SK-N-SH (cell line): ENCODE measurements around the gene UBXN2A. TPM values are rescaled to one million over a fixed set of nuclear protein-coding genes. Genes with fewer than 3 reads are reported as not detected.

Experiments used
- CTCF ChIA-PET: fragments of 300-600, 350-600 bp; formaldehyde crosslinking; extraction: SDS; loops from one replicate; lab custom pipeline; 2021; lab: Yijun Ruan, JAX
- POLR2A ChIA-PET: fragments of 350-600 bp; sonication (Branson Sonifier 250); formaldehyde crosslinking; extraction: SDS; loops from one replicate; lab custom pipeline; 2020; ENCODE audit warnings: antibody characterized with exemption, inconsistent platforms; lab: Yijun Ruan, JAX
- DNase-seq: peaks from one replicate; pipeline ENCODE4 v3.0.0; 2012
- H2AFZ ChIP-seq: fragments of 200-600 bp; sonication (generic); 2 replicates; pipeline ENCODE4 v1.8.1; 2016; ENCODE audit warnings: antibody characterized with exemption, mild to moderate bottlenecking, low read depth
- H3F3A ChIP-seq: fragments of 200-600 bp; sonication (generic); replicated peaks from 2 replicates; pipeline ENCODE3; 2016; ENCODE audit warnings: antibody characterized with exemption, mild to moderate bottlenecking; ENCODE audit not compliant: insufficient read depth
- H3K27ac ChIP-seq, 2 experiments: fragments of 200-500 bp in 1 of 2; fragments of 200-600 bp in 1 of 2; sonication (Bioruptor generic) in 1 of 2; sonication (generic), shearing (Covaris generic) in 1 of 2; 2 replicates each; pipeline versions ENCODE4 v1.5.1 to v1.6.1; 2014 to 2016; ENCODE audit warnings: low read depth in 2 of 2, inconsistent platforms in 1 of 2, low read length in 1 of 2, mild to moderate bottlenecking in 1 of 2, mixed read lengths in 1 of 2
- H3K27me3 ChIP-seq: fragments of 200-600 bp; sonication (generic), shearing (Covaris generic); 2 replicates; pipeline ENCODE4 v1.6.1; 2016; ENCODE audit warnings: mixed run types; ENCODE audit not compliant: insufficient read depth
- H3K36me3 ChIP-seq, 2 experiments: fragments of 200-500 bp in 1 of 2; fragments of 200-600 bp in 1 of 2; sonication (Bioruptor generic) in 1 of 2; sonication (generic) in 1 of 2; replicated peaks in 1 of 2; 2 replicates each; pipeline versions ENCODE3 to v1.5.1; 2014 to 2016; ENCODE audit warnings: low read length in 1 of 2, mild to moderate bottlenecking in 1 of 2; ENCODE audit not compliant: insufficient read depth in 2 of 2, control insufficient read depth in 1 of 2
- H3K4me1 ChIP-seq, 2 experiments: fragments of 200-500 bp in 1 of 2; fragments of 200-600 bp in 1 of 2; sonication (Bioruptor generic) in 1 of 2; sonication (generic), shearing (Covaris generic) in 1 of 2; 2 replicates each; pipeline versions ENCODE4 v1.5.1 to v1.6.1; 2014 to 2016; ENCODE audit warnings: low read depth in 1 of 2, low read length in 1 of 2, mixed run types in 1 of 2; ENCODE audit not compliant: insufficient read depth in 2 of 2, control insufficient read depth in 1 of 2
- H3K4me2 ChIP-seq: fragments of 200-600 bp; sonication (generic), shearing (Covaris generic); 2 replicates; pipeline ENCODE4 v1.6.1; 2017; ENCODE audit warnings: mixed run types
- H3K4me3 ChIP-seq, 2 experiments: fragments of 200-500 bp in 1 of 2; fragments of 200-600 bp in 1 of 2; sonication (Bioruptor generic) in 1 of 2; sonication (generic), shearing (Covaris generic) in 1 of 2; 2 replicates each; pipeline versions ENCODE4 v1.5.1 to v1.8.1; 2014 to 2016; ENCODE audit warnings: low read depth in 2 of 2, inconsistent platforms in 1 of 2, low read length in 1 of 2, mild to moderate bottlenecking in 1 of 2, mixed read lengths in 1 of 2, moderate library complexity in 1 of 2
- H3K79me2 ChIP-seq: fragments of 200-600 bp; sonication (generic); 2 replicates; pipeline ENCODE4 v1.8.1; 2017; ENCODE audit warnings: mild to moderate bottlenecking; ENCODE audit not compliant: insufficient read depth
- H3K9ac ChIP-seq: fragments of 200-600 bp; sonication (generic); 2 replicates; pipeline ENCODE4 v1.6.1; 2017; ENCODE audit warnings: mixed run types
- H3K9me2 ChIP-seq: fragments of 200-600 bp; sonication (generic); 2 replicates; pipeline ENCODE4 v1.6.1; 2017; ENCODE audit warnings: mixed run types
- H3K9me3 ChIP-seq: fragments of 200-600 bp; sonication (generic); 2 replicates; pipeline ENCODE4 v1.6.1; 2017; ENCODE audit warnings: mixed run types, mild to moderate bottlenecking, moderate library complexity
- H4K20me1 ChIP-seq: fragments of 200-600 bp; sonication (generic); 2 replicates; pipeline ENCODE4 v1.6.1; 2017; ENCODE audit warnings: mild to moderate bottlenecking, mixed run types; ENCODE audit not compliant: insufficient read depth
- EP300 ChIP-seq, 2 experiments: IDR thresholded peaks; 2 replicates each; pipeline versions ENCODE4 v1.4.0 to v1.6.1; 2012; ENCODE audit warnings: borderline replicate concordance in 1 of 2, low read depth in 1 of 2, low read length in 1 of 2
- FOXJ3 ChIP-seq: sonication (generic); formaldehyde crosslinking; IDR thresholded peaks from 2 replicates; pipeline ENCODE4 v1.5.1; 2020; ENCODE audit warnings: mild to moderate bottlenecking, missing genetic modification reagents
- FOXM1 ChIP-seq: IDR thresholded peaks from 2 replicates; pipeline ENCODE4 v1.4.0; 2012; ENCODE audit warnings: low read depth, mild to moderate bottlenecking
- GATA2 ChIP-seq: sonication (generic); formaldehyde crosslinking; IDR thresholded peaks from 2 replicates; pipeline ENCODE4 v1.5.0; 2020; ENCODE audit warnings: mild to moderate bottlenecking, missing genetic modification reagents
- MXI1 ChIP-seq: IDR thresholded peaks from 2 replicates; pipeline ENCODE4 v1.6.1; 2012; ENCODE audit warnings: mild to moderate bottlenecking, low read depth, low read length, improper control_type of control experiment
- POLR2AphosphoS5 ChIP-seq: IDR thresholded peaks from 2 replicates; pipeline ENCODE4 v1.6.1; 2012; ENCODE audit warnings: low read depth, low read length
- SIN3A ChIP-seq: IDR thresholded peaks from 2 replicates; pipeline ENCODE4 v1.6.1; 2012; ENCODE audit warnings: low read depth, mild to moderate bottlenecking, low read length, moderate library complexity, borderline replicate concordance
- TAF1 ChIP-seq: IDR thresholded peaks from 2 replicates; pipeline ENCODE4 v1.6.1; 2012; ENCODE audit warnings: low read depth, mild to moderate bottlenecking, low read length, moderate library complexity, borderline replicate concordance
- TEAD4 ChIP-seq: IDR thresholded peaks from 2 replicates; pipeline ENCODE4 v1.4.0; 2012; ENCODE audit warnings: mild to moderate bottlenecking, borderline replicate concordance; ENCODE audit not compliant: insufficient read depth
- YY1 ChIP-seq: IDR thresholded peaks from 2 replicates; pipeline ENCODE4 v1.4.0; 2012; ENCODE audit warnings: low read depth, mild to moderate bottlenecking
- ZBTB33 ChIP-seq: IDR thresholded peaks from 2 replicates; pipeline ENCODE4 v1.4.0; 2012; ENCODE audit warnings: low read depth, borderline replicate concordance
- WGBS: methylation state at CpG from one replicate; pipeline ENCODE4 v1.1.6; 2017; ENCODE audit warnings: low lambda C conversion rate; 5-methylcytosine and 5-hydroxymethylcytosine counted together
- polyA plus RNA-seq, 3 experiments: library from polyadenylated mRNA; depleted of rRNA; stranded (reverse); fragments of >200 nt; gene quantifications; 2 replicates each; pipeline ENCODE4 v1.2.3, GENCODE V29; 2012
- TF ChIP-seq, protein P1 (sequence below): IDR thresholded peaks from 2 replicates; pipeline ENCODE4 v1.6.1; 2012; ENCODE audit warnings: mild to moderate bottlenecking, low read depth, low read length, moderate library complexity

The UBXN2A gene
- polyA plus RNA-seq, 1 of the 3 experiments (the other 2 are of a cell fraction): 5.8 TPM

DNA sequence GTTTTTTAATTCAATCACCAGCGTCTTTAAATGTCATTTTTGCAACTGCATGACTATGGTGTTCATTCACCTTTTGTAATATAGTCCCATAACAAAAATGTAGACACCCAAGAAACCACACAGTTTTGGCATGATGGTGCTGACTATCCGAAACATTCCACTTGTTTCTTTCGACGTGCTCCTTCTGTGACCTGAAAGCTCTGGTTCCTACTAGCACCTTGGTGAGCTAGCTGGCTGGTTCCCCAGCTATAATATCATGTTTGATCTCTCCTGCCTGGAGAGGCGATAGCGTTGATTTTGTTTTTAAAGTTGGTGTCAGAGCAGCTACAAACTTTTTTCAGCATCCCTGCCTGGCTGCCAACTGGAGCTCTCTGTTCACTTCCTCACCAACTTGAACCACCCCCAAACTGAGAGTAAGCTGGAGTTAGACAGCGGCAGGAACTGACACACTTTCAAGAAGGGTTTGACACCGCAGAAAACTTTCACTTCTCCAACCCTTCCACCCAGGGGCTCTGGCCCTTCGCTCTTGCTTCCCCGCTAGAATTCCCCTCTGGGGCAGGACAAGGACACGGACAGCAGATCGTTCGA lies 14.5 kb upstream of the UBXN2A start:
- peak overlapping the region; percentile 84 to 97 for H3K4me3 ChIP-seq
- no peaks in the 10 kb centered on the region for H3K9me3 ChIP-seq
- no peaks in the 10 kb centered on the region for H3K27me3 ChIP-seq
- no peaks in the 10 kb centered on the region for H3K9me2 ChIP-seq
- H3K36me3 ChIP-seq: peaks cover 0 to 5% of the 10 kb centered on the region in 2 experiments
- ChIA-PET CTCF (interaction anchor here (0.9 to 6.6 kb wide), 20 partner anchors 9 to 158 kb away, joined by 3 to 75 read pairs (median 10); partner anchors contain the start of genes FKBP1B, SF3B6, TP53I3 and UBXN2A), POLR2A (interaction anchor here (1.1 to 3.8 kb wide), 6 partner anchors 14 to 198 kb away, joined by 3 to 66 read pairs (median 23); partner anchors contain the start of genes FKBP1B, SF3B6, TP53I3 and UBXN2A)
- H2AFZ ChIP-seq: peak overlapping the region; percentile 67; the same call in 1 of the 2 replicates
- WGBS: 3% methylated on average over 13 of the region's 13 CpGs
- H4K20me1 ChIP-seq: peaks cover 14% of the 10 kb centered on the region
- peak overlapping the region; percentile 96 for H3K9ac ChIP-seq
- H3F3A ChIP-seq: peaks cover 20% of the 10 kb centered on the region
- peak overlapping the region; percentile 94 to 95 for H3K27ac ChIP-seq
- TF ChIP-seq SIN3A (peak; percentile 83; the same call in 1 of the 2 replicates), MXI1 (peak; percentile 72), TEAD4 (no peak), POLR2AphosphoS5 (peak; percentile 29; the same call in 1 of the 2 replicates), TAF1 (peak; percentile 7; the same call in 1 of the 2 replicates)
- peaks cover 85% of the 10 kb centered on the region for H3K79me2 ChIP-seq
- peak overlapping the region; percentile 77 for H3K4me2 ChIP-seq
- H3K4me1 ChIP-seq: peaks cover 8 to 13% of the 10 kb centered on the region in 2 experiments; a peak in 3 of 4 replicates
- no peak for DNase-seq

GRCh38 chr2:23926290-23926749 lies 13.9 kb upstream of the UBXN2A start:
- H3K27ac ChIP-seq: peak overlapping the region; percentile 94 to 95
- H3K27me3 ChIP-seq: no peaks in the 10 kb centered on the region
- H3F3A ChIP-seq: peaks cover 20% of the 10 kb centered on the region
- no peak for TF ChIP-seq YY1
- TF ChIP-seq FOXM1: peak; percentile 13; the same call in 1 of the 2 replicates
- TF ChIP-seq GATA2 (CRISPR knock-in tag): no peak
- TF ChIP-seq, protein P1, sequence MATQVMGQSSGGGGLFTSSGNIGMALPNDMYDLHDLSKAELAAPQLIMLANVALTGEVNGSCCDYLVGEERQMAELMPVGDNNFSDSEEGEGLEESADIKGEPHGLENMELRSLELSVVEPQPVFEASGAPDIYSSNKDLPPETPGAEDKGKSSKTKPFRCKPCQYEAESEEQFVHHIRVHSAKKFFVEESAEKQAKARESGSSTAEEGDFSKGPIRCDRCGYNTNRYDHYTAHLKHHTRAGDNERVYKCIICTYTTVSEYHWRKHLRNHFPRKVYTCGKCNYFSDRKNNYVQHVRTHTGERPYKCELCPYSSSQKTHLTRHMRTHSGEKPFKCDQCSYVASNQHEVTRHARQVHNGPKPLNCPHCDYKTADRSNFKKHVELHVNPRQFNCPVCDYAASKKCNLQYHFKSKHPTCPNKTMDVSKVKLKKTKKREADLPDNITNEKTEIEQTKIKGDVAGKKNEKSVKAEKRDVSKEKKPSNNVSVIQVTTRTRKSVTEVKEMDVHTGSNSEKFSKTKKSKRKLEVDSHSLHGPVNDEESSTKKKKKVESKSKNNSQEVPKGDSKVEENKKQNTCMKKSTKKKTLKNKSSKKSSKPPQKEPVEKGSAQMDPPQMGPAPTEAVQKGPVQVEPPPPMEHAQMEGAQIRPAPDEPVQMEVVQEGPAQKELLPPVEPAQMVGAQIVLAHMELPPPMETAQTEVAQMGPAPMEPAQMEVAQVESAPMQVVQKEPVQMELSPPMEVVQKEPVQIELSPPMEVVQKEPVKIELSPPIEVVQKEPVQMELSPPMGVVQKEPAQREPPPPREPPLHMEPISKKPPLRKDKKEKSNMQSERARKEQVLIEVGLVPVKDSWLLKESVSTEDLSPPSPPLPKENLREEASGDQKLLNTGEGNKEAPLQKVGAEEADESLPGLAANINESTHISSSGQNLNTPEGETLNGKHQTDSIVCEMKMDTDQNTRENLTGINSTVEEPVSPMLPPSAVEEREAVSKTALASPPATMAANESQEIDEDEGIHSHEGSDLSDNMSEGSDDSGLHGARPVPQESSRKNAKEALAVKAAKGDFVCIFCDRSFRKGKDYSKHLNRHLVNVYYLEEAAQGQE: no peak
- TF ChIP-seq EP300 (IDR thresholded peaks at IDR 0.05; ENCODE audit: borderline replicate concordance in 1 of 2, low read depth in 1 of 2, low read length in 1 of 2): peak in 1 of 2 experiments; percentile 6; a peak in 1 of 4 replicates
- no peak for TF ChIP-seq SIN3A
- TF ChIP-seq MXI1: peak; percentile 32; the same call in 1 of the 2 replicates
- no peak for TF ChIP-seq ZBTB33
- TF ChIP-seq FOXJ3: no peak
- H3K4me2 ChIP-seq: peak overlapping the region; percentile 77
- 0% methylated on average over 6 of the region's 39 CpGs for WGBS
- no peaks in the 10 kb centered on the region for H3K9me3 ChIP-seq
- peak overlapping the region; percentile 67; the same call in 1 of the 2 replicates for H2AFZ ChIP-seq
- H3K4me3 ChIP-seq: peak overlapping the region; percentile 84 to 97
- H3K79me2 ChIP-seq: peaks cover 80% of the 10 kb centered on the region
- H4K20me1 ChIP-seq: peaks cover 14% of the 10 kb centered on the region
- peak overlapping the region; percentile 96 for H3K9ac ChIP-seq
- peak; percentile 84 for DNase-seq
- H3K4me1 ChIP-seq: peaks cover 8 to 13% of the 10 kb centered on the region in 2 experiments; a peak in 3 of 4 replicates
- POLR2A ChIA-PET: interaction anchor here (0.8 to 3.8 kb wide), 11 partner anchors 14 to 867 kb away, joined by 3 to 66 read pairs (median 9); partner anchors contain the start of genes CENPO, FKBP1B, ITSN2 and PTRHD1
- CTCF ChIA-PET: interaction anchor here (0.6 to 6.6 kb wide), 55 partner anchors 8 to 462 kb away, joined by 3 to 75 read pairs (median 4); partner anchors contain the start of genes FKBP1B, MFSD2B, SF3B6 and TP53I3
- no peaks in the 10 kb centered on the region for H3K9me2 ChIP-seq
- peaks cover 0 to 7% of the 10 kb centered on the region in 2 experiments for H3K36me3 ChIP-seq
